ENCODE data around the gene PAFAH2. TPM values are rescaled to one million over a fixed set of nuclear protein-coding genes. Genes with fewer than 3 reads are reported as not detected.

The PAFAH2 gene
- total RNA-seq, 2 experiments from 2014 or later, result 8.6 to 8.8 TPM

DNA sequence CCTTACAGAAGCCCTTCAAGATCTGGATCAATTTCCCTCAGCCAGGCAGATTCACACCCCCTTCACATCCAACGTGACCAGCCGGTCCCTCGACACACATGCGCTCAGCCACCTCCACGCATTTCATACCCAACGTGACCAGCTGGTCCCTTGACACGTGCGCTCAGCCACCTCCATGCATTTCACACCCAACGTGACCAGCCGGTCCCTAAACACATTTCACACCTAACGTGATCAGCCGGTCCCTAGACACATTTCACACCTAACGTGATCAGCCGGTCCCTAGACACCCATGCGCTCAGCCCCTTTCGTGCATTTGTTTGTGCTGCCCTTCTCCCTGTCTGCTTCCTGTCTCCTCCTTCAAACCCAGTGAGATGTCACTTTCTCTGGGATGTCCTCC lies 8.8 kb upstream of the PAFAH2 start:
- no peak for DNase-seq
- Mint-ChIP-seq H3K36me3 (no peaks in the 10 kb centered on the region), H3K27me3 (no peaks in the 10 kb centered on the region), H3K4me1 (no peaks in the 10 kb centered on the region), H3K4me3 (no peak overlapping the region), H3K9me3 (no peaks in the 10 kb centered on the region), H3K27ac (no peak overlapping the region)

DNA sequence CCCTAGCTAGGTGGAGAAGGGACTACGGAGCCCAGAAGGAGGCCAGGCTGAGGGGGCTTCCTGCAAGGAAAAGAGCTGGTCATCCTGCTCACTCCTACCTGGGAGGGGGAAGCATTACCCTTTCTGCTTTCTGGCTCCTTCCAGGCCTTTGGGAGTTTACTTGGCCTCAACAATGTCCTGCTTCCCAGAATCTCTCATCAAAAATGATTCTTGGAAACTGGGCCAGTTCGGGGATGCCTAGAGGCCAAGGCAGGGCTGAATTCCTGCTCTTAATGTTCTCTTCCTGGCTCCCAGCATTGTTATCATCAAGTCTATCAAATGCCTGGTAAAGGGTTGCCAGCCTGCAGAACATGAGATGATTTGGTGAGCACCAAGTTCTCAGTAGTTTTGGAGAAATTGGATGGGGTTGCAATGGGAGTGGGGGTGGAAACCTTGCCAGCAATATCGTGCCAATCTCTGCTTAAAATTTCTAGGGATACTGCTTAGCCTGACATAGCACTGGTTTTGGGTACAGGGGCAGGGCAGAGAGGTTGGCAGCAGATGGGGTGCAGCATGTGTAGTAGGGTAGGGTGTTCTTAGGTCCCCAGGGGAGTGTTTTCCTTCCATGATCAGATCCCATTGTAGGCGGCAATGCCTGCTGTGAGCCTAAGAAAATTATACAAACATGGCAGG lies 7.7 kb upstream of the PAFAH2 start:
- Mint-ChIP-seq H3K4me3 (no peak overlapping the region), H3K36me3 (no peaks in the 10 kb centered on the region), H3K27ac (no peak overlapping the region), H3K27me3 (no peaks in the 10 kb centered on the region), H3K9me3 (no peaks in the 10 kb centered on the region), H3K4me1 (no peaks in the 10 kb centered on the region)
- DNase-seq, result no peak

DNA sequence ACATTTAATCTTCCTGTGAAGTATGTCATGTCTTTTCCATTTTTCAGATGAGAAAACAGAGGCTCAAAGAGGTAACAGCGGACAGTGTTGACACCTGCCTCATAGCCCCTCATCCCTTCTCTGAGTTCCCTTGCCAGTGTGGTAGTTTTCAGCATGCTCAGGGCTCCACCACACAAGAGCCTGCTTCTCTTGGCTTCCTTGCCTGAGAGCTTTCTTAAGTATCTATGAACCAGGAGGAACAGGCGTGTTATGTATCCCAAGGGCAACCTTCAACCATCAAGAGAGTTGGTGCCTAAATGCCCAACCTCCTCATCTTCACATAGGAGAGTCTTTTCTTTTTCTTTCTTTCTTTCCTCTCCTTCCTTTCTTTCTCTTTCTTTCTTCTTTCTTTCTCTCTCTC lies 5.9 kb upstream of the PAFAH2 start:
- Mint-ChIP-seq H3K27me3 (no peaks in the 10 kb centered on the region), H3K27ac (no peak overlapping the region), H3K4me1 (peaks cover 1% of the 10 kb centered on the region), H3K9me3 (no peaks in the 10 kb centered on the region), H3K36me3 (no peaks in the 10 kb centered on the region), H3K4me3 (no peak overlapping the region)
- no peak for DNase-seq

DNA sequence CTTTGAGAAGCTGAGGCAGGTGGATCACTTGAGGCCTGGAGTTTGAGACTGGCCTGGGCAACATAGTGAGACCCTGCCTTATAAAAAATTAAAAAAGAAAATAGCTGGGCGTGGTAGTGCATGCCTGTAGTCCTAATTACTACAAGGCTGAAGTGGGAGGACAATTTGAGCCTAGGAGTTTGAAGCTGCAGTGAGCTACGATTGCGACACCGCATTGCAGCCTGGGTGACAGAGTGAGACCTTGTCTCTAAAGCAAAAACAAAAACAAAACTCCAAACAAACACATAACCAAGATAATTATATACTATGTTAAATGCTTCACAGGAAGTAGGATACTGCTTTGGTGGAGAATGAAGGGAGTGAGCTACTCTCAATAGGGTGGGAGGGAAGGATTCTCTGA lies 5.4 kb upstream of the PAFAH2 start:
- H3K9me3 Mint-ChIP-seq, result no peaks in the 10 kb centered on the region
- no peaks in the 10 kb centered on the region for H3K36me3 Mint-ChIP-seq
- H3K27ac Mint-ChIP-seq, result no peak overlapping the region
- DNase-seq, result no peak
- no peak overlapping the region for H3K4me3 Mint-ChIP-seq
- no peaks in the 10 kb centered on the region for H3K27me3 Mint-ChIP-seq
- peaks cover 6% of the 10 kb centered on the region for H3K4me1 Mint-ChIP-seq

DNA sequence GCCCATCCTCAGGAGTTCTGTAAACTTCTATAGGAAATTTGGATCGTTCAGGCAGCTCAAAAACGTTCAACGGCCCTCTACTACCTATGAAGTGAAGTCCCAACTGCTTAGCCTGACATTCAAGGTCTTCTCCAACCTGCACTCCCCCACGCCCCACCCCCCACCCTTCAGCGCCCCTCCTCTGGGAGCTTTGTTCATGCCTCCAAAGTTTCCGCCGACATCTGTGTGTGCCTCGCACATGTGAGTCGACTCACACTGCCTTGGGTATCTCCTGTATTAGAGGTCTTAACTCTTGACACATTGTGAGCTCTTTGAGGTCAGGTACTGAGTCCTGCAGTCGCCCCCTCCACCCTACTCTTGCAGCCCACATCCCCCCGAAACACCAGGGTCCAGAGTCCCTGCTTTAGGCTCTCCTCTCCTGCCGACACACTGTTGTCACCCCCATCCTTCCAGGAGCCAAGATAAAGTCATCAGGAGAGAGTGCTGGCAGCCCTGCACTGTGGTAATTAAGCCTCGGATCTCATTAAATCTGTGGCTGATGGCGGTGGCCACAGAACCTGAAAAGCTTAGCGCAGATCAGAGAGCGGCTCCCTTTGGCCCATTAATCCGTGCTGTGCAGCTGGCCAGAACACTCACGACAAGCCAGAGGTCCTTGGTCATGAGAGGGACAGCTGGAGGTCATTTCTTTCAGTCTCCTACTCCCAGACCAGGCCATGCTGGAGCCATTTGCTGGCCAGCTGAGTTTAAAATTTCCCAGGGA lies 1.4 kb upstream of the PAFAH2 start:
- H3K9me3 Mint-ChIP-seq, result no peaks in the 10 kb centered on the region
- no peaks in the 10 kb centered on the region for H3K36me3 Mint-ChIP-seq
- peaks cover 18% of the 10 kb centered on the region for H3K4me1 Mint-ChIP-seq
- no peak for DNase-seq
- H3K27ac Mint-ChIP-seq, result no peak overlapping the region
- H3K4me3 Mint-ChIP-seq, result no peak overlapping the region
- no peaks in the 10 kb centered on the region for H3K27me3 Mint-ChIP-seq

DNA sequence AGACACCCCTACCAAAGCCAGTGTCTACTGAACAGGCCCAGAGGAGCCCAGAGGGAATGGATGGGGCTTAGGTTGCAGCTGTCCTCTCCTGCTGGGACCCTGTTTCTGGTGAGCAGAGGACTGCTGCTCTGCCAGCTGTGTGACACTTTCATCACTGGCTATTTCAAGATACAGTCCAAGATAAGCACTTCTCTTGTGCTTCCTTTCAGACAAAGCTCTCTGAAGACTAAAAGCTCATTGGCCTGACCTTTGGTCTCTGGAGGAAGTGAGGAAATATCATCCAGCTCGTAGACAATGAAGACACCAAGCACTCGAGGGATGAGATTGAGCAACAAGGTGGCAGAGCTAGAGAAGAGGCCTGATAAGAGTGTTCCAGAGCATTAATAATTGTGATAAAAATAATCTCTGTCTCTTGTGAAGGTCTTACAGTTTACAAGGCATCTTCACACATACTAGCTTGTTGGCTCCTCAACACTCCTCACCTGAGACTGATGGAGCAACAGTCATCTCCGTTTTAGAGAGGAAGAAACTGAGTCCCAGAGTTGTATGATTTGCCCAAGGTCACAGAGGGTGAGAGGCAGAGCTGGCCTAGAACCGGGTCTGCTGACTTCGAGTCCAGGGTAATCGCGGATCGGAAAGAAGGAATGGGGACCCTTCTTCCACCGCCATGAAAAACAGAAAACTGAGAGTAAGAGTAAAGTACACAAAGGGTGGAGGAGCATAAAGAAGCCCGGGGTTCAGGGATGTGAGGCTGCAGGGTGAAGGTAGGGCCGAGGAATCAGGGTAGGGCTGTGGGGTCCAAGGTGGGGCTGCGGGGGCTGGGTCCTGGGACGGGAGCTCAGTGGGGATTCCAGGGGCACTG lies 666 bp downstream of the PAFAH2 start:
- Mint-ChIP-seq H3K27me3 (no peaks in the 10 kb centered on the region), H3K9me3 (no peaks in the 10 kb centered on the region), H3K27ac (peak overlapping the region; percentile 98), H3K4me1 (peaks cover 31% of the 10 kb centered on the region), H3K36me3 (peaks cover 2% of the 10 kb centered on the region), H3K4me3 (peak overlapping the region; percentile 97)
- DNase-seq, result no peak

DNA sequence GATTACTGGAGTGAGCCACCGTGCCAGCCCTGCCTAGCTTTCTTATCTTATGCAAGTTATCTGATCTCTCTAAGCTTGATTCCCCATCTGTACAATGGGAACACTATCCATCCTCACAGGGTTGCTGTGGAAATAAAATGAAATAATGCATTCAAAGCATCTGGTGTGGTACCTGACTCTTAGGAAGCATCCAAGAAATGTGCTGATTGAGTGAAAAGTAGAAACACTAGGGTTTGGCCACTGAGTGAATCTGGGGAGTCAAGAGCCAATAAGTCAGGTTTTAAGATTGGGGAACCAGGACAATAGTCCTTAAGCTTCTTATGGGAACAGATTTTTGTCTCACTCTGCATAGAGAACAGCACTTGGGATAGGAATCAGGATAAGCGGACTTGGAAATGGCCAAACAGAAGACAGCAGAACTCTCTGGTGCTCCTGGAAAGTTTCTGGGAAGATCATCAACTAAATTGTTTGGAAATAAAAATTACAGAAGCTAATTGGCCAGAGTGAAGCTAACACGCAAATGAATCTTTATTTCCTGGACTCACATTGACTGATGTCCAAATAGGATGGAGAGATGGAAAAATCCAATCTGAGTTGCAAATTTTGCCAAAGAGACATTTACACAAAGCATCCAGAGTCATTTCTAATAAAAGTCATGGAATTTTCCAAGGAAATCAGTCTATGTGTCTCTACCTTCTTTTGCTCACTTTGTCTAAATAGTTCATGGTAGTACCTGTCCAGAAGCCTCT lies 3.3 kb downstream of the PAFAH2 start:
- Mint-ChIP-seq H3K9me3 (no peaks in the 10 kb centered on the region), H3K4me3 (no peak overlapping the region), H3K27ac (no peak overlapping the region), H3K27me3 (no peaks in the 10 kb centered on the region), H3K4me1 (peaks cover 47% of the 10 kb centered on the region), H3K36me3 (peaks cover 4% of the 10 kb centered on the region)
- DNase-seq, result no peak

DNA sequence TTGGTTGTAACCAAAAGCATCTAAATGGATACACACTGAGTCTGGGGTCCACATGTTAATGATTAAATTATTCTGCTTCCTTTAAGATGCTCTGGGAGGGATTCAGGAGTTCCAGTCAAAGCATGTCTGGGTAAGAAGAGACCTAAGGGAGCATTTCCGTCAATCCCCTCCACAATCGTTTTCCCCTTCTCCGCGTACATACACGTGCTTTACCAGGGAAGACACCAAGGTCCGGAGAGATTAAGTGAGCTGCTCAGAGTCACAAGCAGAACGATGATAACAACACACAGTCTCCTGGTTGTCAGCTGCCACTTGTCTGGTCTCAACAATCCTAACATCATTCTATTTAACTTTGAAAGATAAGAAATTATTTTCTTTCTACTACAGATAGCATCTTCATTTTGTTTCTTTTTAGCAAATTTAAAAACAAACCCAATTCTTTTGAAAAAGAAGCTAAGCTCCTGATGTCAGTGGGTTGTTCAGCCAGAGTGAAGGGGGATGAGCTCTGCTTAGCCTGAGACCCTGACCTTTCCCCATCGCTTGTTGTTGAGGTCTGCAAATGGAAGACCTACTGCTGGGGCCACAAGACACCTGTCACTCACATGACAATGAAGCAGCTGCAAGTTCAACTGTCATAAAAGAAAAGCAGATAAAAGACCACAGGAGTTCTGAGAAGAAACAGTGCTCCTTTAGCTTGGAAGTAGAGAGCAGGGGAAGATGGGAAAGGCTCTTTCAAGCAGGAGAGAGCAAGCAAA lies 4.5 kb downstream of the PAFAH2 start:
- no peaks in the 10 kb centered on the region for H3K9me3 Mint-ChIP-seq
- DNase-seq, result no peak
- peaks cover 6% of the 10 kb centered on the region for H3K36me3 Mint-ChIP-seq
- H3K4me1 Mint-ChIP-seq, result peaks cover 53% of the 10 kb centered on the region
- peak overlapping the region; percentile 45 for H3K27ac Mint-ChIP-seq
- H3K4me3 Mint-ChIP-seq, result no peak overlapping the region
- H3K27me3 Mint-ChIP-seq, result no peaks in the 10 kb centered on the region

DNA sequence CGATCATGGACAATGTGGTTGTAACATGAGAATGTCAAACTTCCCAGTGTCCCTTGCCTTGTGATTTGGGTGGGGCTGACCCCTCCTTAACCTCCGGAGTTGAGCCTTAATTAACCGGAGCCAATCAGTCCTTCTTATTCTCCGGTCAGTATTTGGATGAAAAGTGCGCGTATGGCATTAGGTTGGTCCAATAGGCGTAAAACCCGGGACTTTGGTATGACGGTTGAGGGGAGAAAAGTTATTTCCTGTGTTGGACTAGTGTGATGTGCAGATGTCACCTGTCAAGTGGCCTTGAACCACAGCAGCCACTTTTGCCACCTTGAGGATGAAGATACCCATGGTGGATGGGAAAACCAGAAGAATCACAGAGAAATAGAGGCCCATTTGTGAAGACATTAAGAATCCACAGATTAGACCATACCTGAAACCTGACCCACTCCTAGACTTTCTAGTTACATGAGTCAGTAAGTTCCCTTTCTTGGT lies 5.1 kb downstream of the PAFAH2 start:
- Mint-ChIP-seq H3K27me3 (no peaks in the 10 kb centered on the region), H3K9me3 (no peaks in the 10 kb centered on the region), H3K4me1 (peaks cover 57% of the 10 kb centered on the region), H3K4me3 (no peak overlapping the region), H3K36me3 (peaks cover 10% of the 10 kb centered on the region), H3K27ac (no peak overlapping the region)
- no peak for DNase-seq

DNA sequence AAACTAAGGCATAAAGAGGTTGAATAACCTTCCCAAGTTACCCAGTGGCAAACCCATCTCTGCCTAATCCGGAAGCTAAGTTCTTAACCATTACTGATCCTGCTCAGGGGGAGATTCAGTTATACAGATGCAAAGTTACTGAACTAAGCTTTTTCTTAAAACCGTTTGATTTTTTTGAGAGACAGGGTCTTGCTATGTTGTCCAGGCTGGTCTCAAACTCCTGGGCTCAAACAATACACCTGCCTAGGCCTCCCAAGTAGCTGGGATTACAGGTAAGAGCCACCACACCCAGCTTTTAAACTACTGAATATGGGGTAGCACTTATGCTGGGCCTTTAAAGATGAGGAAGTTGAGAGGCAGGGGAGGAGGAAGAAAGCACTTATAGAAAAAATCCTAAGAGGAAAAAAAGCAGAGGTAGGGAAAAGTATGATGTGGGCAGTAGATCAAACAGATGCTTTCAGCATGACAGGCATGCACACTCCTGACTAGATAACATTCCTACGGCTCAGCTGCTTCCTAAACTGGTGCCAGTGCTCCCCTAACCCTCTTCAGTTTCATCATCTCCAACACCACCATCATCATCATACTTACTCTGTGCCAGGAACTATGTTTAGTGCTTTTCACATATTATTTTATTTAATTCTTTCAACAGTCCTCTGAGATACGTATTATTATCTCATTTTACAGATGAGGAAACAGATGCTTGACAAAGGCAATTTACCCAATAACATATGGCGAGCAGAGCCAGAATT lies 5.8 kb downstream of the PAFAH2 start:
- Mint-ChIP-seq H3K27ac (peak overlapping the region; percentile 21), H3K36me3 (peaks cover 14% of the 10 kb centered on the region), H3K9me3 (no peaks in the 10 kb centered on the region), H3K27me3 (no peaks in the 10 kb centered on the region), H3K4me1 (peaks cover 57% of the 10 kb centered on the region), H3K4me3 (no peak overlapping the region)
- no peak for DNase-seq

DNA sequence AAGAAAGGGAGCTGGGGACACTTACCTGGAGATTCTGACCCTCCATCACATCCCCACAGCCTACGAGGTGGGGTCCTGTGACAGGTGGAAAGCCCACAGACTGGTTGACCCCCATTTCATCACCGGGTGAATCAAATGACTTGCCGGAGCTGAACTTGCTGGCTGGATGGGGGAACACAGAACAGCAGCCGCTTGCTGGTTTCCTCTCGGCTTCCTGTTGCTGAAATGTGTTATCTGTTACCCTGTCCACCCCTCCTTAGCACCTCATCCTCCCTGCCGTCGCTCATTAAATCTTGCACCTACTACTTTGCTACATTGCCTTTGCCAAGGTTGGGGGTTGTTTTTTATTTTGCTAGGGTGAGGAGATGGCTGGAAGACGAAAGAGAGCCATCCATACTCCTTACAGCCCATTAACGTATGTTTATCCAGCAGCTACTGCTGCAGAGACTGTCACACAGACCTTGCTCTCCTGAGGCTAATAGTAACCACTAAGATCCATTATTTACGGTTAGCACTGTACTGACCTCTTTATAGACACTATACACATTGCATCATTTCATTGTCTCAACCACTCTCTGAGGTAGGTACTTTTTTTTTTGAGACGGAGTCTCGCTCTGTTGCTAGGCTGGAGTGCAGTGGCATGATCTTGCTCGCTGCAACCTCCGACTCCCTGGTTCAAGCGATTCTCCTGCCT lies 7.0 kb downstream of the PAFAH2 start:
- H3K9me3 Mint-ChIP-seq, result no peaks in the 10 kb centered on the region
- peaks cover 18% of the 10 kb centered on the region for H3K36me3 Mint-ChIP-seq
- H3K4me1 Mint-ChIP-seq, result peaks cover 53% of the 10 kb centered on the region
- peak; percentile 46 for DNase-seq
- peak overlapping the region; percentile 85 for H3K4me3 Mint-ChIP-seq
- peak overlapping the region; percentile 92 for H3K27ac Mint-ChIP-seq
- H3K27me3 Mint-ChIP-seq, result no peaks in the 10 kb centered on the region

DNA sequence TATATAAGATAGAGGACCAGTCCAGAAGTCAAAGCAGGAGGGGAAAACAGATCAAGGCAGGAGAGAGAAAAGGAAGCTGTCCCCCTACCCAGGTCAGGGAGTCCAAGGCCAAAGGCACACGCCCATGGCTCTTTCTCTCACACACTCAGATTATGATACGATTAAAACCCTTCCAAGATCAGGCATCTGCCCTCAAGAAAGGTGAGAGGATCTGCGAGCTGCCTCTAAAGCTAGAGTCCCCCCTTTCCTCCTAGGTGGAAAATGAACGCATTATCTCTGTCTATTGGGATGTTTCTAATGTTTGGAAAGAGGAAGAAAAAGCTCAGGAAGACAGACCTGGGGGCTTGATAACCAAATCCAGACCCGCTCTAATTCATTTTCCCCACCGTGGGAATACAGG lies 7.6 kb downstream of the PAFAH2 start:
- Mint-ChIP-seq H3K4me1 (peaks cover 57% of the 10 kb centered on the region), H3K27ac (peak overlapping the region; percentile 92), H3K36me3 (peaks cover 24% of the 10 kb centered on the region), H3K4me3 (peak overlapping the region; percentile 85), H3K27me3 (no peaks in the 10 kb centered on the region), H3K9me3 (no peaks in the 10 kb centered on the region)
- DNase-seq, result no peak
